Measurements from ENCODE around the gene SUMF1. TPM values are rescaled to one million over a fixed set of nuclear protein-coding genes. Genes with fewer than 3 reads are reported as not detected.

Gene SUMF1
- total RNA-seq, 1 experiment from 2014 or later = 26.6 TPM

DNA sequence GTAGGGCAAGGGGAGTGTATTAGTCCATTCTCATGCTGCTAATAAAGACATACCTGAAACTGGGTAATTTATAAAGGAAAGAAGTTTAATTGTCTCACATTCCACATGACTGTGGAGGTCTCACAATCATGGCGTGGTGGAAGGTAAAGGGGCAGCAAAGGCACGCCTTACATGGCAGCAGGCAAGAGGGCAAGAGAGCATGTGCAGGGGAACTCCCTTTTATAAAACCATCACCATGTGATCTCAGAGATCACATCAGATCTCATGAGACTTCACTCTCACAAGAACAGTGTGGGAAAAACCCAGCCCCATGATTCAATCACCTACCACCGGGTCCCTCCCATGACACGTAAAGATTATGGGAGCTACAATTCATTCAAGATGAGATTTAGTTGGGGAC, 41.4 kb downstream of the SUMF1 start:
- no peak overlapping the region for H3K27ac ChIP-seq (ENCODE audit: low read depth, low read length)
- H2AFZ ChIP-seq (ENCODE audit: low read depth, low read length, poor library complexity, severe bottlenecking) = no peak overlapping the region
- peaks cover 0 to 6% of the 10 kb centered on the region in 2 experiments; a peak in 1 of 4 replicates for H3K4me1 ChIP-seq (ENCODE audit: control insufficient read depth in 1 of 2, insufficient read depth in 2 of 2, low read length in 2 of 2)
- POLR2A ChIA-PET = no interaction called here
- RAD21 ChIA-PET (ENCODE audit: low non-redundant PET in 1 of 2, low total read pairs in 2 of 2, uncharacterized antibody in 2 of 2, unreplicated experiment in 2 of 2) = no interaction called here
- no peaks in the 10 kb centered on the region for H4K20me1 ChIP-seq (ENCODE audit: insufficient read depth)
- no peaks in the 10 kb centered on the region for H3K79me2 ChIP-seq (ENCODE audit: insufficient read depth, low read length)
- H3K9me3 ChIP-seq (ENCODE audit: control insufficient read depth in 1 of 2, insufficient read depth in 1 of 2, low read depth in 1 of 2, low read length in 2 of 2) = no peaks in the 10 kb centered on the region
- H3K4me3 ChIP-seq (replicated peaks in 1 of 2; ENCODE audit: low read depth in 1 of 2, low read length in 2 of 2) = no peak overlapping the region
- no TSS peak for BruUV-seq (replicated peaks)
- intact Hi-C loops (cut with micrococcal nuclease) = no loop called here
- no peaks in the 10 kb centered on the region for H3K9me2 ChIP-seq (ENCODE audit: insufficient read depth)
- CTCF ChIA-PET = no interaction called here
- ATAC-seq (no peak), DNase-seq (ENCODE audit: low read depth, low spot score) (no peak)
- H3K36me3 ChIP-seq (ENCODE audit: control insufficient read depth in 1 of 2, insufficient read depth in 2 of 2, low read length in 2 of 2) = no peaks in the 10 kb centered on the region
- TF ChIP-seq SIN3A (IDR thresholded peaks at IDR 0.05; ENCODE audit: low read depth) (no peak), EGR1 (IDR thresholded peaks at IDR 0.05; ENCODE audit: low read depth) (no peak), SRF (IDR thresholded peaks at IDR 0.05; ENCODE audit: low read depth) (no peak), ELF1 (IDR thresholded peaks at IDR 0.05; ENCODE audit: borderline replicate concordance, low read depth) (no peak), ZFX (IDR thresholded peaks at IDR 0.05) (no peak), CEBPB (IDR thresholded peaks at IDR 0.05; ENCODE audit: low read depth) (no peak), TCF7L2 (IDR thresholded peaks at IDR 0.05; ENCODE audit: borderline replicate concordance, extremely low read depth, insufficient read depth, insufficient read length) (no peak), RAD21 (IDR thresholded peaks at IDR 0.05; ENCODE audit: low read depth) (no peak)
- TF ChIP-seq, protein P1, sequence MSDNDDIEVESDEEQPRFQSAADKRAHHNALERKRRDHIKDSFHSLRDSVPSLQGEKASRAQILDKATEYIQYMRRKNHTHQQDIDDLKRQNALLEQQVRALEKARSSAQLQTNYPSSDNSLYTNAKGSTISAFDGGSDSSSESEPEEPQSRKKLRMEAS (IDR thresholded peaks at IDR 0.05) = no peak
- TF ChIP-seq, protein P2, sequence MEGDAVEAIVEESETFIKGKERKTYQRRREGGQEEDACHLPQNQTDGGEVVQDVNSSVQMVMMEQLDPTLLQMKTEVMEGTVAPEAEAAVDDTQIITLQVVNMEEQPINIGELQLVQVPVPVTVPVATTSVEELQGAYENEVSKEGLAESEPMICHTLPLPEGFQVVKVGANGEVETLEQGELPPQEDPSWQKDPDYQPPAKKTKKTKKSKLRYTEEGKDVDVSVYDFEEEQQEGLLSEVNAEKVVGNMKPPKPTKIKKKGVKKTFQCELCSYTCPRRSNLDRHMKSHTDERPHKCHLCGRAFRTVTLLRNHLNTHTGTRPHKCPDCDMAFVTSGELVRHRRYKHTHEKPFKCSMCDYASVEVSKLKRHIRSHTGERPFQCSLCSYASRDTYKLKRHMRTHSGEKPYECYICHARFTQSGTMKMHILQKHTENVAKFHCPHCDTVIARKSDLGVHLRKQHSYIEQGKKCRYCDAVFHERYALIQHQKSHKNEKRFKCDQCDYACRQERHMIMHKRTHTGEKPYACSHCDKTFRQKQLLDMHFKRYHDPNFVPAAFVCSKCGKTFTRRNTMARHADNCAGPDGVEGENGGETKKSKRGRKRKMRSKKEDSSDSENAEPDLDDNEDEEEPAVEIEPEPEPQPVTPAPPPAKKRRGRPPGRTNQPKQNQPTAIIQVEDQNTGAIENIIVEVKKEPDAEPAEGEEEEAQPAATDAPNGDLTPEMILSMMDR (IDR thresholded peaks at IDR 0.05 in 2 of 3, conservative IDR thresholded peaks at IDR 0.05 in 1 of 3; ENCODE audit: borderline replicate concordance in 1 of 3, insufficient read depth in 1 of 3, low read depth in 2 of 3, low read length in 2 of 3) = no peak
- TF ChIP-seq, protein P3, sequence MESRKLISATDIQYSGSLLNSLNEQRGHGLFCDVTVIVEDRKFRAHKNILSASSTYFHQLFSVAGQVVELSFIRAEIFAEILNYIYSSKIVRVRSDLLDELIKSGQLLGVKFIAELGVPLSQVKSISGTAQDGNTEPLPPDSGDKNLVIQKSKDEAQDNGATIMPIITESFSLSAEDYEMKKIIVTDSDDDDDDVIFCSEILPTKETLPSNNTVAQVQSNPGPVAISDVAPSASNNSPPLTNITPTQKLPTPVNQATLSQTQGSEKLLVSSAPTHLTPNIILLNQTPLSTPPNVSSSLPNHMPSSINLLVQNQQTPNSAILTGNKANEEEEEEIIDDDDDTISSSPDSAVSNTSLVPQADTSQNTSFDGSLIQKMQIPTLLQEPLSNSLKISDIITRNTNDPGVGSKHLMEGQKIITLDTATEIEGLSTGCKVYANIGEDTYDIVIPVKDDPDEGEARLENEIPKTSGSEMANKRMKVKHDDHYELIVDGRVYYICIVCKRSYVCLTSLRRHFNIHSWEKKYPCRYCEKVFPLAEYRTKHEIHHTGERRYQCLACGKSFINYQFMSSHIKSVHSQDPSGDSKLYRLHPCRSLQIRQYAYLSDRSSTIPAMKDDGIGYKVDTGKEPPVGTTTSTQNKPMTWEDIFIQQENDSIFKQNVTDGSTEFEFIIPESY (IDR thresholded peaks at IDR 0.05; ENCODE audit: extremely low read depth, insufficient replicate concordance, low read length) = no peak
- no peak overlapping the region for H3K4me2 ChIP-seq (ENCODE audit: low read length)
- H3K27me3 ChIP-seq (ENCODE audit: insufficient read depth, low read length) = no peaks in the 10 kb centered on the region
- H3K9ac ChIP-seq (ENCODE audit: low read length) = no peak overlapping the region
